ENCODE results near the gene C6orf132.
"Not testable (repeated sequence)": the region's sequence is repeated elsewhere in the genome, so short reads cannot be mapped to it uniquely, and the experiment has no call there.

The C6orf132 gene

GRCh38 chr6:42154461-42155209, 12.2 kb upstream of the C6orf132 start:
- no peak overlapping the region for H3K4me3 ChIP-seq (ENCODE audit: low read depth, low read length)

GRCh38 chr6:42153921-42154320, 11.5 kb upstream of the C6orf132 start:
- H3K4me3 ChIP-seq (ENCODE audit: low read depth, low read length): no peak overlapping the region
- TF ChIP-seq CTCF (IDR thresholded peaks at IDR 0.05; ENCODE audit: control insufficient read depth, extremely low read depth, insufficient read depth): no peak
- no peak for DNase-seq (ENCODE audit: low read depth)

More at GRCh38 chr6:42154461-42155209, 12.2 kb upstream of the C6orf132 start:
- no peak for TF ChIP-seq CTCF (IDR thresholded peaks at IDR 0.05; ENCODE audit: control insufficient read depth, extremely low read depth, insufficient read depth)
- DNase-seq (ENCODE audit: low read depth): no peak

- H3K4me3 ChIP-seq (ENCODE audit: low read depth, low read length); DNase-seq (ENCODE audit: low read depth): not testable (repeated sequence)
These were observed 10.3 kb upstream of the C6orf132 start for GRCh38 chr6:42152528-42153213.

GRCh38 chr6:42152024-42152423, 9.6 kb upstream of the C6orf132 start:
- H3K4me3 ChIP-seq (ENCODE audit: low read depth, low read length): no peak overlapping the region
- no peak for TF ChIP-seq CTCF (IDR thresholded peaks at IDR 0.05; ENCODE audit: control insufficient read depth, extremely low read depth, insufficient read depth)
- DNase-seq (ENCODE audit: low read depth): no peak

GRCh38 chr6:42150254-42150653, 7.8 kb upstream of the C6orf132 start:
- no peak for DNase-seq (ENCODE audit: low read depth)
- H3K4me3 ChIP-seq (ENCODE audit: low read depth, low read length): no peak overlapping the region
- no peak for TF ChIP-seq CTCF (IDR thresholded peaks at IDR 0.05; ENCODE audit: control insufficient read depth, extremely low read depth, insufficient read depth)

- no peak for DNase-seq (ENCODE audit: low read depth)
- H3K4me3 ChIP-seq (ENCODE audit: low read depth, low read length): no peak overlapping the region
- TF ChIP-seq CTCF (IDR thresholded peaks at IDR 0.05; ENCODE audit: control insufficient read depth, extremely low read depth, insufficient read depth): no peak
These were observed 5.6 kb upstream of the C6orf132 start for GRCh38 chr6:42148058-42148457.

GRCh38 chr6:42147138-42147562, 4.7 kb upstream of the C6orf132 start:
- TF ChIP-seq CTCF (IDR thresholded peaks at IDR 0.05; ENCODE audit: control insufficient read depth, extremely low read depth, insufficient read depth): no peak
- peak; percentile 90 for DNase-seq (ENCODE audit: low read depth)
- no peak overlapping the region for H3K4me3 ChIP-seq (ENCODE audit: low read depth, low read length)

Measured in LNCaP clone FGC (cell line).